HepG2 (cell line): ENCODE data around the gene PITX3. TPM values are rescaled to one million over a fixed set of nuclear protein-coding genes. Genes with fewer than 3 reads are reported as not detected.

Source experiments
- ATAC-seq: fragments of 200-7000 bp; cut with Tn5 transposase; 3 replicates; pipeline ENCODE4 v1.9.1; 2020; ENCODE audit warnings: mild to moderate bottlenecking, moderate library complexity
- BruUV-seq: library from RNA; stranded (reverse); fragments of 400-500 nt; replicated peaks from 2 replicates; lab custom pipeline; 2021; lab: Mats Ljungman, UMichigan
- CTCF ChIA-PET: fragments of 300-600 bp; formaldehyde crosslinking; extraction: SDS; loops from one replicate; lab custom pipeline; 2021; ENCODE audit warnings: low total read pairs, inconsistent platforms, low intra/inter-chr PET ratio; lab: Yijun Ruan, JAX
- POLR2A ChIA-PET: fragments of 350-600 bp; sonication (Branson Sonifier 250); formaldehyde crosslinking; loops from one replicate; lab custom pipeline; 2020; ENCODE audit warnings: antibody characterized with exemption, inconsistent platforms; lab: Yijun Ruan, JAX
- DNase-seq: peaks from one replicate; pipeline ENCODE4 v3.0.0-alpha.2; 2015; ENCODE audit warnings: low spot score
- FAIRE-seq: peaks from 3 replicates; lab custom pipeline; 2011; peaks lifted over from hg19 to GRCh38; lab: Jason Lieb, UNC
- H2AFZ ChIP-seq: one replicate; pipeline ENCODE4 v1.6.1; 2011; ENCODE audit warnings: low read length, inconsistent platforms
- H3K27ac ChIP-seq: fragments of 300-600 bp; 3 replicates; pipeline ENCODE4 v1.8.0; 2011; ENCODE audit warnings: mixed run types, mild to moderate bottlenecking, mixed read lengths, low read length, inconsistent platforms; ENCODE audit not compliant: insufficient read depth; ENCODE audit errors: extremely low read length
- H3K27me3 ChIP-seq, 2 experiments: fragments of 200-600 bp in 1 of 2; 2 replicates in 1 of 2; 3 replicates in 1 of 2; pipeline versions ENCODE4 v1.6.0 to v1.8.0; 2011; ENCODE audit warnings: low read length in 2 of 2, mild to moderate bottlenecking in 2 of 2, moderate library complexity in 2 of 2, inconsistent platforms in 1 of 2; ENCODE audit not compliant: insufficient read depth in 2 of 2, control insufficient read depth in 1 of 2
- H3K36me3 ChIP-seq, 2 experiments: fragments of 200-600 bp in 1 of 2; replicated peaks in 1 of 2; 2 replicates in 1 of 2; 3 replicates in 1 of 2; pipeline versions ENCODE4 v1.5.1 to v1.8.0; 2011; ENCODE audit warnings: low read length in 2 of 2, inconsistent platforms in 1 of 2; ENCODE audit not compliant: insufficient read depth in 2 of 2, control insufficient read depth in 1 of 2
- H3K4me1 ChIP-seq: 2 replicates; pipeline ENCODE4 v1.5.1; 2012; ENCODE audit warnings: low read length, inconsistent platforms; ENCODE audit not compliant: insufficient read depth
- H3K4me2 ChIP-seq: 2 replicates; pipeline ENCODE4 v1.6.0; 2011; ENCODE audit warnings: low read depth, low read length, inconsistent platforms
- H3K4me3 ChIP-seq, 3 experiments: fragments of 200-600 bp in 1 of 3; sonication (generic), shearing (Covaris generic) in 1 of 3; replicated peaks in 1 of 3; 2 replicates each; pipeline ENCODE4 v1.5.1; 2011 to 2016; ENCODE audit warnings: low read length in 3 of 3, inconsistent platforms in 2 of 3, low read depth in 2 of 3, mild to moderate bottlenecking in 2 of 3, control low read depth in 1 of 3, mixed read lengths in 1 of 3; ENCODE audit not compliant: insufficient read depth in 1 of 3
- H3K79me2 ChIP-seq: one replicate; pipeline ENCODE4 v1.6.1; 2011; ENCODE audit warnings: low read length, inconsistent platforms; ENCODE audit not compliant: insufficient read depth
- H3K9ac ChIP-seq: 2 replicates; pipeline ENCODE4 v1.6.0; 2011; ENCODE audit warnings: mild to moderate bottlenecking, low read depth, low read length, inconsistent platforms; ENCODE audit not compliant: insufficient read depth
- H3K9me3 ChIP-seq: 2 replicates; pipeline ENCODE4 v1.5.1; 2012; ENCODE audit warnings: mild to moderate bottlenecking, low read length
- H4K20me1 ChIP-seq: 2 replicates; pipeline ENCODE4 v1.6.0; 2011; ENCODE audit warnings: inconsistent platforms, mild to moderate bottlenecking, low read length, moderate library complexity; ENCODE audit not compliant: insufficient read depth
- ATF7 ChIP-seq, 2 experiments: fragments of 450-650 bp in 1 of 2; sonication (generic) in 1 of 2; formaldehyde crosslinking in 1 of 2; IDR thresholded peaks; 2 replicates each; pipeline versions ENCODE4 v1.4.0 to v1.6.1; 2016 to 2020; ENCODE audit warnings: antibody characterized with exemption in 1 of 2, mild to moderate bottlenecking in 1 of 2, missing genetic modification reagents in 1 of 2
- MIER3 ChIP-seq: IDR thresholded peaks from 2 replicates; pipeline ENCODE4 v1.6.1; 2016; ENCODE audit warnings: missing compliant biosample characterization, borderline replicate concordance
- MZF1 ChIP-seq: sonication (generic); formaldehyde crosslinking; IDR thresholded peaks from 2 replicates; pipeline ENCODE4 v1.8.1; 2023; ENCODE audit warnings: mild to moderate bottlenecking, missing genetic modification reagents, borderline replicate concordance
- NFYB ChIP-seq: sonication (generic); formaldehyde crosslinking; IDR thresholded peaks from 2 replicates; pipeline ENCODE4 v1.4.0; 2020; ENCODE audit warnings: missing genetic modification reagents
- RFXANK ChIP-seq: IDR thresholded peaks from 2 replicates; pipeline ENCODE4 v1.6.1; 2016
- SUZ12 ChIP-seq: fragments of 150-350 bp; IDR thresholded peaks from 2 replicates; pipeline ENCODE4 v1.6.1; 2014; ENCODE audit warnings: low read depth, low read length
- YEATS4 ChIP-seq: sonication (generic); formaldehyde crosslinking; IDR thresholded peaks from 2 replicates; pipeline ENCODE4 v1.4.0; 2020; ENCODE audit warnings: missing genetic modification reagents, borderline replicate concordance
- ZNF121 ChIP-seq: sonication (generic); formaldehyde crosslinking; IDR thresholded peaks from 2 replicates; pipeline ENCODE4 v1.5.0; 2020; ENCODE audit warnings: mild to moderate bottlenecking, missing genetic modification reagents
- ZNF160 ChIP-seq: sonication (generic); formaldehyde crosslinking; IDR thresholded peaks from 2 replicates; pipeline ENCODE4 v1.8.0; 2022; ENCODE audit warnings: mild to moderate bottlenecking, inconsistent platforms, missing genetic modification reagents
- ZNF556 ChIP-seq: sonication (generic); formaldehyde crosslinking; IDR thresholded peaks from 2 replicates; pipeline ENCODE4 v1.4.0; 2020; ENCODE audit warnings: mild to moderate bottlenecking, missing genetic modification reagents, borderline replicate concordance
- ZNF605 ChIP-seq: sonication (generic); formaldehyde crosslinking; IDR thresholded peaks from 2 replicates; pipeline ENCODE4 v1.8.0; 2022; ENCODE audit warnings: mild to moderate bottlenecking, missing genetic modification reagents
- ZSCAN12 ChIP-seq: sonication (generic); formaldehyde crosslinking; IDR thresholded peaks from 2 replicates; pipeline ENCODE4 v1.9.0; 2021; ENCODE audit warnings: mild to moderate bottlenecking, missing genetic modification reagents
- ZSCAN21 ChIP-seq: sonication (generic); formaldehyde crosslinking; IDR thresholded peaks from 2 replicates; pipeline ENCODE4 v1.8.0; 2022; ENCODE audit warnings: mild to moderate bottlenecking, missing genetic modification reagents, moderate library complexity, borderline replicate concordance
- WGBS: methylation state at CpG from one replicate; pipeline ENCODE4 v1.1.6; 2017; ENCODE audit warnings: low lambda C conversion rate; 5-methylcytosine and 5-hydroxymethylcytosine counted together
- in situ Hi-C: cut with HindIII; loops from 2 replicates; pipeline ENCODE4 v1.10.0; 2017; ENCODE audit warnings: low pct_unique_long_range_greater_than_20kb; ENCODE audit not compliant: extremely low pct_ligation_motif_present
- intact Hi-C: fragments of 100-400 bp; cut with micrococcal nuclease; formaldehyde crosslinking; loops from one replicate; pipeline ENCODE4 v1.10.0; 2022; ENCODE audit not compliant: unreplicated experiment
- polyA plus RNA-seq, 8 experiments: library from polyadenylated mRNA; depleted of rRNA in 3 of 8; stranded (reverse) in 7 of 8; unstranded in 1 of 8; fragments of >200 nt; fragmentation: Illumina TruSeq in 4 of 8; extraction: Trizol in 4 of 8; gene quantifications; 2 replicates each; pipeline versions ENCODE4 v1.2.1 to v1.2.3, GENCODE V29; 2011 to 2016; ENCODE audit warnings: low read depth in 4 of 8, missing spikeins in 1 of 8, mixed read lengths in 1 of 8; ENCODE audit not compliant: insufficient read depth in 1 of 8
- total RNA-seq, 5 experiments: library from RNA; depleted of rRNA; stranded (reverse); fragments of >200 nt; fragmentation: Illumina TruSeq; extraction: Trizol; gene quantifications; 2 replicates each; pipeline ENCODE4 v1.2.3, GENCODE V29; 2016; ENCODE audit warnings: low read depth in 1 of 5
- TF ChIP-seq, protein P1 (sequence below): sonication (generic); formaldehyde crosslinking; IDR thresholded peaks from 2 replicates; pipeline ENCODE4 v1.4.0; 2020; ENCODE audit warnings: missing genetic modification reagents, borderline replicate concordance
- TF ChIP-seq, protein P2 (sequence below): sonication (generic); formaldehyde crosslinking; IDR thresholded peaks from 2 replicates; pipeline ENCODE4 v1.8.0; 2022; ENCODE audit warnings: low read depth, missing genetic modification reagents

Gene PITX3
- total and polyA plus RNA-seq, 2 of the 13 experiments (the other 11 are each of a cell fraction or from before 2014, with no cell fraction given), result not detected

DNA sequence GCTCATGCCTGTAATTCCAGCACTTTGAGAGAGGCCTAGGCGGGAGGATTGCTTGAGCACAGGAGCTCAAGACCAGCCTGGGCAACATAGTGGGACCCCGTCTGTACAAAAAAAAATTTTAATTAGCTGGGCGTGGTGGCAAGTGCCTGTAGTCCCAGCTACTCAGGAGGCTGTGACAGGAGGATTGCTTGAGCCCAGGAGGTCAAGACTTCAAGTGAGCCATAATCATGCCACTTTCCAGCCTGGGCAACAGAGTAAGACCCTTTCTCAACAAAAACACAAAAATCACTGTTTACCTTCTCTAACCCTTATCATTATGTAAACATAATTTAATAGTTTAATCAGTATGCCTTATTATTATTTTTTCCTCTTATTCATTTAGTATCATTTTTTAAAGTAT lies 48.5 kb upstream of the PITX3 start:
- Histone ChIP-seq H2AFZ (no peak overlapping the region), H3K9me3 (no peaks in the 10 kb centered on the region), H3K4me2 (no peak overlapping the region), H3K36me3 (peaks cover 1 to 19% of the 10 kb centered on the region in 2 experiments; a peak in 2 of 5 replicates), H3K27me3 (no peaks in the 10 kb centered on the region), H3K27ac (no peak overlapping the region), H3K4me1 (0 out of 2 replicates have a peak, but pooled peaks cover 6% of the 10 kb centered on the region), H3K79me2 (peaks cover 18% of the 10 kb centered on the region), H3K9ac (no peak overlapping the region), H3K4me3 (no peak overlapping the region)
- DNase-seq, result no peak
- ATAC-seq, result no peak
- ChIA-PET CTCF (no interaction called here), POLR2A (no interaction called here)
- FAIRE-seq, result no peak
- WGBS, result 96% methylated on average over 2 of the region's 3 CpGs
- intact Hi-C loops, result loop anchor here (10.0 kb wide), 1 partner anchor 45 kb away; no protein-coding TSS in a partner anchor
- BruUV-seq, result no TSS peak
- TF ChIP-seq NFYB (CRISPR knock-in tag) (no peak), MIER3 (no peak), MZF1 (CRISPR knock-in tag) (no peak), ZSCAN21 (CRISPR knock-in tag) (no peak), YEATS4 (CRISPR knock-in tag) (no peak), ZNF121 (CRISPR knock-in tag) (peak; percentile 26; the same call in 1 of the 2 replicates)
- TF ChIP-seq, protein P1, sequence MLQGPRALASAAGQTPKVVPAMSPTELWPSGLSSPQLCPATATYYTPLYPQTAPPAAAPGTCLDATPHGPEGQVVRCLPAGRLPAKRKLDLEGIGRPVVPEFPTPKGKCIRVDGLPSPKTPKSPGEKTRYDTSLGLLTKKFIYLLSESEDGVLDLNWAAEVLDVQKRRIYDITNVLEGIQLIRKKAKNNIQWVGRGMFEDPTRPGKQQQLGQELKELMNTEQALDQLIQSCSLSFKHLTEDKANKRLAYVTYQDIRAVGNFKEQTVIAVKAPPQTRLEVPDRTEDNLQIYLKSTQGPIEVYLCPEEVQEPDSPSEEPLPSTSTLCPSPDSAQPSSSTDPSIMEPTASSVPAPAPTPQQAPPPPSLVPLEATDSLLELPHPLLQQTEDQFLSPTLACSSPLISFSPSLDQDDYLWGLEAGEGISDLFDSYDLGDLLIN (CRISPR knock-in tag), result no peak
- TF ChIP-seq, all 625 proteins: peak for 1
- in situ Hi-C loops, result no loop called here
- peaks cover 2% of the 10 kb centered on the region; the same call in 1 of the 2 replicates for H4K20me1 ChIP-seq

DNA sequence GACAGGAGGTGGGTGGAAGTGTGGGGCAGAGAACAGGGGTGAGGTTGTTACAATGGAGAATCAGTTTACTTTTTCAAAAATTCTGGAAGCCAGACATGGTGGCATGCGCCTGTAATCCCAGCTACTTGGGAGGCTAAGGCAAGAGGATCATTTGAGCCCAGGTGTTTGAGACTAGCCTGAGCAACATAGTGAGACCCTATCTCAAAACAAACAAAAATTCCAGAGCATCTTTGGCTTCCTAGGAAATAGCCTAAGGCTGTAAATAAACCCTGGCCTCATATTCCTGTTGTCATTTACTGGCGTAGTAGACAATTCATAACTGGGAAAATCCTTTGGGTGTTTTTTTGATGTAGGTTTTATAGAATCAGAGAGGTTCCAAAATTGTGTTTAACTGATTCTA lies 48.0 kb upstream of the PITX3 start:
- ChIA-PET CTCF (no interaction called here), POLR2A (no interaction called here)
- WGBS, result 97% methylated on average over 2 of the region's 2 CpGs
- no TSS peak for BruUV-seq
- peaks cover 2% of the 10 kb centered on the region; the same call in 1 of the 2 replicates for H4K20me1 ChIP-seq
- in situ Hi-C loops, result no loop called here
- FAIRE-seq, result no peak
- no peaks in the 10 kb centered on the region for H3K9me3 ChIP-seq
- no peak for ATAC-seq
- no peak overlapping the region for H2AFZ ChIP-seq
- H3K4me2 ChIP-seq, result no peak overlapping the region
- peaks cover 18% of the 10 kb centered on the region for H3K79me2 ChIP-seq
- H3K27me3 ChIP-seq, result no peaks in the 10 kb centered on the region
- no peak overlapping the region for H3K4me3 ChIP-seq
- intact Hi-C loops, result loop anchor here (10.0 kb wide), 1 partner anchor 45 kb away; no protein-coding TSS in a partner anchor
- no peak for DNase-seq
- H3K9ac ChIP-seq, result no peak overlapping the region
- no peak overlapping the region for H3K27ac ChIP-seq
- peaks cover 1 to 21% of the 10 kb centered on the region in 2 experiments; a peak in 2 of 5 replicates for H3K36me3 ChIP-seq
- 0 out of 2 replicates have a peak, but pooled peaks cover under 1% of the 10 kb centered on the region for H3K4me1 ChIP-seq
- TF ChIP-seq RFXANK (CRISPR knock-in tag) (no peak), ZNF605 (no peak), ZNF160 (CRISPR knock-in tag) (no peak), ZNF556 (no peak), ATF7 (IDR thresholded peaks at IDR 0.05) (no peak), ATF7 (CRISPR knock-in tag; IDR thresholded peaks at IDR 0.05) (no peak), SUZ12 (no peak), ZSCAN12 (CRISPR knock-in tag) (no peak)
- TF ChIP-seq, protein P2, sequence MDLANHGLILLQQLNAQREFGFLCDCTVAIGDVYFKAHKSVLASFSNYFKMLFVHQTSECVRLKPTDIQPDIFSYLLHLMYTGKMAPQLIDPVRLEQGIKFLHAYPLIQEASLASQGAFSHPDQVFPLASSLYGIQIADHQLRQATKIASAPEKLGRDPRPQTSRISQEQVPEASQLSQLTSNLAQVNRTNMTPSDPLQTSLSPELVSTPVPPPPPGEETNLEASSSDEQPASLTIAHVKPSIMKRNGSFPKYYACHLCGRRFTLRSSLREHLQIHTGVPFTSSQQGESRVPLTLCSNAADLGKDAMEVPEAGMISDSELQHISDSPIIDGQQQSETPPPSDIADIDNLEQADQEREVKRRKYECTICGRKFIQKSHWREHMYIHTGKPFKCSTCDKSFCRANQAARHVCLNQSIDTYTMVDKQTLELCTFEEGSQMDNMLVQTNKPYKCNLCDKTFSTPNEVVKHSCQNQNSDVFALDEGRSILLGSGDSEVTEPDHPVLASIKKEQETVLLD (CRISPR knock-in tag), result no peak
